ENCODE results near the gene RHBG.

Gene RHBG

DNA sequence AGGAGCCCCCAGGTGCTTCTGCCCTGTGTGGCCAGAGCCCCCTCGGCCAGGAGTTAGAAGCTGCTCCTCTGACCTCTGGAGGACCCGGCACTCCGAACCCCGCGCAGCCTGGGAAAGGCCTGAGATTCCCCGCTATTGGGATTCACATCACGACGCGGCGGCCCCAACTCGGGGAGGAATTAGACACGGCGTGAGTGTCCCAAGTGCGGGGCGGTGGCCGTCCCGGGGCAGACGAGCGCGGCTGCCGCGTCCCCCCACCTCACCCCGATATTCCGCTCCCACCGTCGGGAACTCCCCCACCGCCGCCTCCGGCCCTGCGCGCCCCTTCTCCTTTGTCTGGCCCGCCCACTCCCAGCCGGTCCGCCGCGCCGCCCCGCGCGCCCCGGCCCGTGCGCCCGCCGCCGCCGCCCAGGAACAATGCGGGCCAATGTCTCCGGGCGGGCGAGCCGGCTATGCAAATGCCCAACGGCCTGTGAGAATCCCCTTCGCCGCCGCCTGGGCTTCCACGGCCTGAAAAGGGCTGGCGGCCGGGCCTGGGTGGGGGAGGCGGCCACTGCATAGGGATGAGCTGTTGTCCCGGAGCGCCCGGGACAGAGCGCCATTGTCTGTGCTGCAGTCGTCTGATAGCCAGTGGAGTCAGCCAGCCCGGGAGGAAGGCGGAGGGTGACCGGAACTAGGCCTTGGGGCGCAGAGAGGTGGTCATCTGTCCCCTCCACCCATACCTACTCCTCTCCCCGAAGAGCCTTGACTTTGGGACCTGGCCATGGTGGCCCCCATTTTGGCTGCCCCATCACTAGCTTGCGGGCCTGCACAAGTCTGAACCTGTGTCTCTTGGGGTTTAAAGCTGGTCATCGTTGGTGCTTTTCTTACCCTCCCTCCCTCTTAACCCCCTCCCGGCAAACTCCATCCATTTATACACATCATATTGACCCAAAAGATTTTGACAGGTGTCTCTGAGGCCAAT is 19.4 kb downstream of the RHBG start:
- no peak for DNase-seq
- Histone ChIP-seq H3K27me3 (peaks cover 0 to 77% of the 10 kb centered on the region in 2 donors), H3K27ac (no peak overlapping the region), H3K36me3 (no peaks in the 10 kb centered on the region), H3K4me3 (no peak overlapping the region), H3K4me1 (peaks cover 0 to 9% (median 0%) of the 10 kb centered on the region in 4 donors), H3K9me3 (no peaks in the 10 kb centered on the region)
- intact Hi-C loops (cut with DNase I; ENCODE audit: low total_unique reads) = loop anchor here (5.0 kb wide), 2 partner anchors 219 to 269 kb away; no protein-coding TSS in a partner anchor
- TF ChIP-seq, protein P1, sequence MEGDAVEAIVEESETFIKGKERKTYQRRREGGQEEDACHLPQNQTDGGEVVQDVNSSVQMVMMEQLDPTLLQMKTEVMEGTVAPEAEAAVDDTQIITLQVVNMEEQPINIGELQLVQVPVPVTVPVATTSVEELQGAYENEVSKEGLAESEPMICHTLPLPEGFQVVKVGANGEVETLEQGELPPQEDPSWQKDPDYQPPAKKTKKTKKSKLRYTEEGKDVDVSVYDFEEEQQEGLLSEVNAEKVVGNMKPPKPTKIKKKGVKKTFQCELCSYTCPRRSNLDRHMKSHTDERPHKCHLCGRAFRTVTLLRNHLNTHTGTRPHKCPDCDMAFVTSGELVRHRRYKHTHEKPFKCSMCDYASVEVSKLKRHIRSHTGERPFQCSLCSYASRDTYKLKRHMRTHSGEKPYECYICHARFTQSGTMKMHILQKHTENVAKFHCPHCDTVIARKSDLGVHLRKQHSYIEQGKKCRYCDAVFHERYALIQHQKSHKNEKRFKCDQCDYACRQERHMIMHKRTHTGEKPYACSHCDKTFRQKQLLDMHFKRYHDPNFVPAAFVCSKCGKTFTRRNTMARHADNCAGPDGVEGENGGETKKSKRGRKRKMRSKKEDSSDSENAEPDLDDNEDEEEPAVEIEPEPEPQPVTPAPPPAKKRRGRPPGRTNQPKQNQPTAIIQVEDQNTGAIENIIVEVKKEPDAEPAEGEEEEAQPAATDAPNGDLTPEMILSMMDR (IDR thresholded peaks at IDR 0.05) = no peak

DNA sequence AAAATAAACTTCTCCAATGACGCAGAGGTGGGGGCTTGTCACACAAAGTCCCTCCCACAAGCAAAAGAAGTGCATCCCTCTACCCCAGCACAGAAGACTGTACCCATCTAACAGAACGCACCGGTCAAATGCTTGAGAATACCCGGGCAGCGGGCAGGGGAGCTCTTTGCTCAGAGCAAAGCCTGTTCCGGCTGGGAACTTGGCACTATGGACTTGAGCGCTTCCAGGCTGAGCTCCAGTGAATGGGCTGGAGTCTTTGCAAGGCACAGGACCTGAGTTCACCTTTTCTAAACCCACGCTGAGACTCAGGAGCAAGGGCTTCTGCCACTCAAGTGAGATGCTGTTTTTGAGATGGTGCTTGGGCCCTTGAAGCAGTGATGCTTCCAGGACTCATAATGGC is 20.3 kb downstream of the RHBG start:
- TF ChIP-seq, protein P1 (IDR thresholded peaks at IDR 0.05) = no peak
- Histone ChIP-seq H3K27ac (no peak overlapping the region), H3K27me3 (peaks cover 0 to 77% of the 10 kb centered on the region in 2 donors), H3K4me3 (no peak overlapping the region), H3K4me1 (peaks cover 0 to 9% (median 0%) of the 10 kb centered on the region in 4 donors), H3K36me3 (no peaks in the 10 kb centered on the region), H3K9me3 (no peaks in the 10 kb centered on the region)
- no peak for DNase-seq
- intact Hi-C loops (cut with DNase I; ENCODE audit: low total_unique reads) = loop anchor here (5.0 kb wide), 2 partner anchors 218 to 268 kb away; no protein-coding TSS in a partner anchor

DNA sequence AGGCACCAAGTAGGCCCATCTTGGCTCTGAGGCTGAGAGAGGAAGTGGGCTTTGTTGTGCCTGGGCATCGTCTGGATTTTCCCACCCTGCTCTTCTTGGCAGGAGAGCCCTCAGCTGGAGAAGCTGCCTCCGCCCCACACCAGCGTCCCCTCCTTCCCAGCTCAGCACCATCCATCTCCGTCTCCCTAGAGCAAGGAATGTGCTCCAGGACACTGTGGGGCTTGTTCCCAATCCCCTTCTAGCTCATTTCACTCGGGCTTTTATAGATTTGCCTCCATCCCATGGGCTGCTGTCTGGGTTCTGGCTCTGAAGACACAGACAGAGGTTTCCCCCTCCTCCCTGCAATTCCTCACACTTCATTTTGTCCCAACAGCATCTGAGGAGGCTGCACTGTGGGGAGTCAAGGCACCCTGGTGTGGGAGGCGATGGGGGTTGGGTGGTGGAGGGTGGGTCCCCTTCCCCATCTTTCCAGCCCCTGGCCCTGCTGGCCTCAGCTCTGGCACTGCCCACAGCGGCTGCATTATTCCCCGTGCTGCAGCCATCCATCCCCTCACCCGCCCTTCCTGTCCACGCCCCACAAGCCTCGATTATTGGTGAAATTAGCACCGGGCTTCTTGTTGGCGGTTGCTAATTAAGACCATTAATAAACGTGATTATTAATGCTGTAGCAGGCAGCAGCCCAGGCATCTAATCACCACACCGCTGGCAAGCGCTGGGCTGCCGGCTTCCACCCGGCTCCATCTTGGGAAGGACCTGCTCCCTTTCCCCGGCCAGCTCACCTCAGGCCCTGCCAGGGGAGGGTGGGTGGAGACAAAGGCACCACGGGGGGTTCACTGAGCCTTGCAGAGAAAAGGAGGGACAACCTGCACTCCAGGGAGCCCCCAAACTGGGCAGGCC is 21.7 kb downstream of the RHBG start:
- no peak for DNase-seq
- Histone ChIP-seq H3K27ac (no peak overlapping the region), H3K4me3 (no peak overlapping the region), H3K27me3 (peaks cover 0 to 74% of the 10 kb centered on the region in 2 donors), H3K9me3 (no peaks in the 10 kb centered on the region), H3K36me3 (no peaks in the 10 kb centered on the region), H3K4me1 (peaks cover 0 to 9% (median 0%) of the 10 kb centered on the region in 4 donors)
- intact Hi-C loops (cut with DNase I; ENCODE audit: low total_unique reads) = no loop called here
- TF ChIP-seq, protein P1 (IDR thresholded peaks at IDR 0.05) = no peak

DNA sequence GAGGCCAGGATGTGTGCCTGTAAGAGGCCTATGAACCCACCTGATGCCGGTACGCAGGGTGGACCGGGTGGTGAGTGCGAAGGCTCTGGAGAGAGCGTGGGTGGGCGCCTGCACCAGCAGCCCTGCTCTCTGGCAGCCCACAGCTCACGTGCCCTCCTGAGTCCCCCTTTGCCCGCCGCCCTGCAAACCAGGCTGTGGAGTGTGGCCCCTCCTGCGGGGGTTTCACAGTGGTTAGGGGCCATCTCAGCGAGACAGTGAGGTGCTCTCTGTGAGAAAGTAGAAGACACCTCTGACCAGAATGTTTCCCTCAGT is 22.3 kb downstream of the RHBG start:
- Histone ChIP-seq H3K4me1 (peaks cover 0 to 9% (median 0%) of the 10 kb centered on the region in 4 donors), H3K27me3 (peaks cover 0 to 68% of the 10 kb centered on the region in 2 donors), H3K36me3 (no peaks in the 10 kb centered on the region), H3K27ac (no peak overlapping the region), H3K4me3 (no peak overlapping the region), H3K9me3 (no peaks in the 10 kb centered on the region)
- intact Hi-C loops (cut with DNase I; ENCODE audit: low total_unique reads) = no loop called here
- TF ChIP-seq, protein P1 (IDR thresholded peaks at IDR 0.05) = no peak
- no peak for DNase-seq

DNA sequence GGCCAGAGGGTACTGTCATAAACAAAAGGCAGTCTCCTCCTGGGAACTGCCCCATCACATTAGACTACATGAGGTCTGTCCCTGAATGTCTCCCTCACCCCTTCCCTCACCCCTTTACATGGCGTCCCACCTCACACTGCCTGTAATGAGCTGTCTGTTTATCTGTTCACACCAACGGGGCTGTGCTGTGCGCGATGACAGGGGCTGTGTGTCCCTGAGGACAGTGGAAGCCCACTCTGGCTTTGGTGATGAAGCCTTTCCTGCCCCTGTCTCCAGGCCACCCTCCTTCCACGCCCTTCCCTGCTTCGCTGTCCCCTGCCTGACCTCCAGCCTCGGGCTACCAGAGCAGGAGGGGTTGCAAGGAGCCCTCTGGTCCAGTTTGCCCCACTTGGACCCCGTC is 22.7 kb downstream of the RHBG start:
- Histone ChIP-seq H3K4me1 (peaks cover 0 to 9% (median 0%) of the 10 kb centered on the region in 4 donors), H3K4me3 (no peak overlapping the region), H3K9me3 (no peaks in the 10 kb centered on the region), H3K27me3 (peaks cover 0 to 64% of the 10 kb centered on the region in 2 donors), H3K27ac (no peak overlapping the region), H3K36me3 (no peaks in the 10 kb centered on the region)
- DNase-seq = no peak
- TF ChIP-seq, protein P1 (IDR thresholded peaks at IDR 0.05) = no peak
- intact Hi-C loops (cut with DNase I; ENCODE audit: low total_unique reads) = no loop called here

All from tibial artery (tissue), 4 donors.